Measurements from ENCODE around the gene MED22.
"Not testable (repeated sequence)": the region's sequence is repeated elsewhere in the genome, so short reads cannot be mapped to it uniquely, and the experiment has no call there.

MED22 gene

DNA sequence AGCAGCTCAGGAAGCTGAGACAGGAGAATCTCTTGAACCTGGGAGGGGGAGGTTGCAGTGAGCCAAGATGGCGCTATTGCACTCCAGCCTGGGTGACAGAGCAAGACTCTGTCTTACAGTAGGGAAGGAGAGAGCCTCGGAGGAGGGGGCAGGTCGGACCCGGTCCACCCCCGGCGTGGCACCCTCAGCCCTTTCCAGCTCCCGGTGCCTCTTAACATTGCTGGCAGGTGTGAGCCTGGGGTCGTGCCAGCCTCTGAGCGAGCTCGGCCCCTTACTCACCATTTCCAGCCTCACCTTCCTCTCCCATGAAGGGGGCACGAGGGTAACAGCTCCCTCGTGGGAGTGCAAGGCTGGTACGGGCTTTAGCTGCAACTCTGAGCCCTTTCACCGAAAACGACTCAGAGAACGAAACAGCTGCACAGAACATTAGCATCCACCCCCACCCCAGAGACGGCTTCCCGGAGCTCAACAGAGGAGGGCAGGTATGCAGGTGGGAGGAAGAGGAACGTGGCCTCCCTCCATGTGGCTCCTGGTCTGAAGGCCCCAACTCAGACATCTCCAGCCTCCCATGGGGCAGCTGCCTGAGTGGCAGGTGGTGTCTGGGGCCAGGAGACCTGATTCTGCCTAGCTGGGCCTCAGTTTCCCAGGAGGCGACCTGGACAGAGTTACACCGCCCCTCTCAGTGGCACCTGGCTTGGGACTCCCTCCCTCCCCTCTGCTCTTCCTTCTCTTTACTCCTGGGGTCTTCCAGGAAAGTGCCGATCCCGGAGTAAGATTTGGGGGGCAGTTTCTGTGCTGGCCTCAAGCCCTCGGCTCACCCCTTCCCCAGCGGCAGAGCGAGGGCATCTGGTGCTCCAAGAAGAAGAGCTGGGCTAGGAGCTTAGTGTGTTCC lies 44.4 kb downstream of the MED22 start:
- no peak for DNase-seq

DNA sequence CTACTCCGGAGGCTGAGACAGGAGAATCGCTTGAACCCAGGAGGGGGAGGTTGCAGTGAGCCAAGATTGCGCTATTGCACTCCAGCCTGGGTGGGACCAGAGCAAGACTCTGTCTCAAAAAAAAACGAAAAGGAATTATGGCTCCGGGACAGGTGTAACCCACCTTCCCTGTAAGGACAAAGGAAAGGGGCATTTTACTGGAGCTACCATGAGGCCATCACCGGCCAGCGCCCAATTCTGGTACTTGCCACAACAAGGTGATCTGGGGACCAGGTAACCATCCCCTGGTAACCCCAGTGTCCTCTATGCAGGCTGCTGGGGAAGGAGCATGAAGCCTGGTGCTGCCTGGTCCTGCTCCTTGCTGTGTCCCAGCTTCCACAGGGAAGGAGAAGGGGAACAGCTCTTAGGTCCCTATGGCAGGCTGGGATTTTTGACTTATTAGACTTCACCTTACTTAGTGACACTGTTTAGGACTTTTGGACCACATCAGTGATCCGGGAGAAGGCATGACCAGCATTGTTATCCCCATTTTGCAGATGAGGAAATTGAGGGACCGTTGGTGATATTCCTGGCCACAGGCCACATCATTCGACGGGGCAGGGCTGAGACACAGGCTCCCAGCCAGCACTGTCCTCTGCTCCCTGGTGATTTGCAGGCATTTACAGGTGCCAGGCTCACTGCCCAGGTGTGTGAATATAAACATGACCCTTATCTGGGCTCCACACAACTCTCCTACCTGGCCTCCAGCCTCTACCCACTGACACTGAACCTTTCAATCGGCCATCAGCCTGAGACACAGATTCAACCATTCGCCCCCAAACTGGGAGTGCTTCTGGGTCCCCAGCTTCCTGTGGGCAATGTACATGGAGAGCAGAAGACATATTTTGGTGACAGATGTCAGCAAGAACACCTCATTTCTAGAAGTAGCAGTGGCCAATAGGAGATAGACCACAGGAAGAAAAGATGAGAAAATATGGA lies 46.4 kb downstream of the MED22 start:
- no peak for DNase-seq

DNA sequence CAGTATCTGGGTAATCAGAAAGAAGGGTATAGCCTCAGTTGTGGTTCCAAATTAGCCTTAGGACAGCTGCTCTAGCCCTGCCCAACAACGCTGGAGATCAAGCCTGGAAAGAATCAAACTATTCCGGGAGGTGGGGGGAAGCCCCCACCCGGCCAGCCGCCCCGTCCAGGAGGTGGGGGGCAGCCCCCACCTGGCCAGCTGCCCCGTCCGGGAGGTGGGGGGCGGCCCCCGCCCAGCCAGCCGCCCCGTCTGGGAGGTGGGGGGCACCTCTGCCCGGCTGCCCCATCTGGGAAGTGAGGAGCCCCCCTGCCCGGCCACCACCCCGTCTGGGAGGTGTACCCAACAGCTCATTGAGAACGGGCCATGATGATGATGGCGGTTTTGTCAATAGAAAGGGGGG lies 47.9 kb downstream of the MED22 start:
- not testable (repeated sequence) for DNase-seq

DNA sequence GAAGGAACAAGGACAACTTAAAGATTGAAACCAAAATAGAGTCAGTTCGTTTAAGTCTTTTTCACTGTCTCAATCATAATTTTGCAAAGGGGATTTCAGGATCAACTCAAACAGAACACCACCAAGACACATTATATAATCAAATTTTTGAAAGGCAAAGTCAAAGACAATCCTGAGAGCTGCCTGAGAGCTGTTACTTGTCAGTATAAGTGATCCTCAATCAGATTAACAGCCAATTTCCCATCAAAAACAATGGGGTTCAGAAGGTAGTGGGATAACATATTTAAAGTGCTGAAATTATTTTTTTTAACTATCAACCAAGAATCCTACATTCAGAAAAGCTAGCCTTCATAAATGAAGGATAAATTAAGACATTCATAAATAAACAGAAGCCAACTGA lies 53.7 kb downstream of the MED22 start:
- DNase-seq, result no peak

DNA sequence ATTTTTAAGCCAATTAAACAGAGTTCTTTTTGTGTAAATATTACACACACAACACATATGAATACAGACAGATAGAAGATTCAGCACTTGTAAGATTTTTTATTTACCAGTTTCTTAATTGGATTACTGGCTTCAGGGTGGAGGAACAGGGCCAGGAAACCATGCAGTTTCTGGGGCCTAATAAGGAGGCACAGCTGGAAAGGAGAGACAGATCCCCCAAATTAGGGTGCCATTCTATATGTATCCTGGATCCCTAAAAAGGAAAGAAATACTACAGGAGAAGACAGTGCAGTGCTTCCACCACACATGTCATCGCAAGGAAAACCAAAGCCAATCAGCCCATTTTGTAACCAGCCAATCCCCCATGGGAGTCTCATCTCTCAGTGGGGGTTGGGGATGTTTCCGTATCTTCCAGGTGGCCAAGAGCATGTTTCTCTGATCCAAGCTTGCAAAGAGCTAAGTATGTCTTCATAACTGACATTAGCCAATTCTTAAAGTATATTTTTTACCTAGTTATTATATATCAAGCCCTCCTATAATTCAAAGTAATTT lies 57.1 kb downstream of the MED22 start:
- DNase-seq, result no peak
